HEK293 (cell line): Measurements from ENCODE around the gene PPT2.

Experiments used
- AEBP2 ChIP-seq: fragments of 450-650 bp; formaldehyde crosslinking; IDR thresholded peaks from 2 replicates; pipeline ENCODE4 v1.5.1; 2016; ENCODE audit warnings: missing biosample characterization, missing genetic modification characterization, borderline replicate concordance
- CTCF ChIP-seq: fragments of 450-650 bp; formaldehyde crosslinking; IDR thresholded peaks from 2 replicates; pipeline ENCODE4 v1.5.1; 2016; ENCODE audit warnings: missing biosample characterization, missing genetic modification characterization
- MYNN ChIP-seq: fragments of 450-650 bp; formaldehyde crosslinking; IDR thresholded peaks from 2 replicates; pipeline ENCODE4 v1.5.1; 2016; ENCODE audit warnings: missing biosample characterization, missing genetic modification characterization, borderline replicate concordance
- ZNF521 ChIP-seq: fragments of 450-650 bp; formaldehyde crosslinking; IDR thresholded peaks from 2 replicates; pipeline ENCODE4 v1.5.1; 2017; ENCODE audit warnings: missing biosample characterization, mild to moderate bottlenecking, missing genetic modification characterization
- ZNF747 ChIP-seq: fragments of 450-650 bp; formaldehyde crosslinking; IDR thresholded peaks from 2 replicates; pipeline ENCODE4 v1.5.1; 2016; ENCODE audit warnings: missing biosample characterization, missing genetic modification characterization

GRCh38 chr6:32181915-32182529 lies 28.1 kb downstream of the PPT2 start:
- TF ChIP-seq ZNF521 (tag by site-specific recombination) (no peak), ZNF747 (no peak), CTCF (tag by site-specific recombination) (no peak; the same call in 1 of the 2 replicates), MYNN (tag by site-specific recombination) (no peak), AEBP2 (tag by site-specific recombination) (no peak)
